CD4-positive, alpha-beta memory T cell (primary cell): ENCODE data around the gene CTTNBP2. TPM values are rescaled to one million over a fixed set of nuclear protein-coding genes. Genes with fewer than 3 reads are reported as not detected.

Source experiments
- CTCF ChIA-PET: fragments of 350-600 bp; sonication (Branson Sonifier 250); formaldehyde crosslinking; loops from one replicate; lab custom pipeline; 2021; ENCODE audit warnings: inconsistent platforms; ENCODE audit not compliant: partially characterized antibody; lab: Charles Lee
- POLR2A ChIA-PET: fragments of 350-600 bp; sonication (Branson Sonifier 250); formaldehyde crosslinking; loops from one replicate; lab custom pipeline; 2021; ENCODE audit not compliant: partially characterized antibody; lab: Charles Lee
- DNase-seq, 5 donors: peaks; one replicate each; pipeline versions ENCODE4 v3.0.0 to v3.0.0-alpha.2; 2020 to 2022; ENCODE audit warnings: mixed read lengths in 1 of 5
- H3K27ac ChIP-seq: one replicate; pipeline ENCODE4 v1.7.0; 2013; ENCODE audit warnings: low read depth, low read length
- H3K27me3 ChIP-seq: 2 replicates; pipeline ENCODE4 v1.7.0; 2013; ENCODE audit warnings: mild to moderate bottlenecking, low read length, moderate library complexity; ENCODE audit not compliant: insufficient read depth
- H3K36me3 ChIP-seq: 2 replicates; pipeline ENCODE4 v1.7.0; 2013; ENCODE audit warnings: mild to moderate bottlenecking, low read length, moderate library complexity; ENCODE audit not compliant: insufficient read depth
- H3K4me1 ChIP-seq: 2 replicates; pipeline ENCODE4 v1.7.0; 2013; ENCODE audit warnings: mild to moderate bottlenecking, low read length, moderate library complexity; ENCODE audit not compliant: insufficient read depth
- H3K4me3 ChIP-seq, 2 donors: one replicate each; pipeline ENCODE4 v1.7.0; 2013; ENCODE audit warnings: low read length in 2 of 2, mild to moderate bottlenecking in 1 of 2
- H3K9me3 ChIP-seq, 2 donors: one replicate each; pipeline ENCODE4 v1.7.0; 2013; ENCODE audit warnings: low read length in 2 of 2, control low read depth in 1 of 2; ENCODE audit not compliant: control insufficient read depth in 1 of 2
- H3K27ac Mint-ChIP-seq, 7 donors: one replicate each; pipeline ENCODE4 v1.8.0; 2020 to 2021; ENCODE audit warnings: mixed read lengths in 7 of 7, mild to moderate bottlenecking in 6 of 7, inconsistent platforms in 3 of 7, moderate library complexity in 3 of 7
- H3K27me3 Mint-ChIP-seq, 2 donors: one replicate each; pipeline ENCODE4 v1.8.0; 2020 to 2021; ENCODE audit warnings: mixed read lengths in 2 of 2
- H3K36me3 Mint-ChIP-seq, 2 donors: one replicate each; pipeline ENCODE4 v1.8.0; 2020 to 2021; ENCODE audit warnings: mixed read lengths in 2 of 2, inconsistent platforms in 1 of 2, mild to moderate bottlenecking in 1 of 2
- H3K4me1 Mint-ChIP-seq, 4 donors: one replicate each; pipeline ENCODE4 v1.8.0; 2020 to 2021; ENCODE audit warnings: mixed read lengths in 4 of 4, mild to moderate bottlenecking in 1 of 4
- H3K4me3 Mint-ChIP-seq, 8 donors: one replicate each; pipeline ENCODE4 v1.8.0; 2020 to 2021; ENCODE audit warnings: mixed read lengths in 8 of 8, mild to moderate bottlenecking in 7 of 8, moderate library complexity in 6 of 8, inconsistent platforms in 3 of 8
- H3K9me3 Mint-ChIP-seq, 8 donors: one replicate each; pipeline ENCODE4 v1.8.0; 2020 to 2021; ENCODE audit warnings: mixed read lengths in 8 of 8, mild to moderate bottlenecking in 5 of 8, inconsistent platforms in 3 of 8, moderate library complexity in 1 of 8
- intact Hi-C: fragments of 100-400 bp; cut with micrococcal nuclease; formaldehyde crosslinking; loops from one replicate; pipeline ENCODE4 v1.15.1; 2023
- polyA plus RNA-seq, 2 donors: library from polyadenylated mRNA; unstranded; fragments of 300-500 nt; fragmentation: Illumina TruSeq; gene quantifications; one replicate each; pipeline ENCODE4 v1.2.3, GENCODE V29; 2021
- total RNA-seq, 2 experiments: library from RNA; stranded (reverse); gene quantifications; one replicate each; pipeline ENCODE4 v1.2.3, GENCODE V29; 2021

The CTTNBP2 gene
- total and polyA plus RNA-seq, 4 experiments from 2014 or later, result not detected

- Histone ChIP-seq H3K9me3 (no peaks in the 10 kb centered on the region), H3K27me3 (no peaks in the 10 kb centered on the region), H3K4me1 (no peaks in the 10 kb centered on the region), H3K4me3 (no peak overlapping the region), H3K36me3 (no peaks in the 10 kb centered on the region), H3K27ac (no peak overlapping the region)
- ChIA-PET POLR2A (no interaction called here), CTCF (no interaction called here)
- Mint-ChIP-seq H3K27me3 (peaks cover 0 to 1% of the 10 kb centered on the region in 2 donors), H3K36me3 (no peaks in the 10 kb centered on the region), H3K4me1 (no peaks in the 10 kb centered on the region), H3K27ac (no peak overlapping the region), H3K9me3 (peaks cover 0 to 4% (median 0%) of the 10 kb centered on the region in 8 donors), H3K4me3 (no peak overlapping the region)
- intact Hi-C loops, result no loop called here
- no peak for DNase-seq
These were observed 29.2 kb upstream of the CTTNBP2 start for GRCh38 chr7:117902314-117902889.

- Histone ChIP-seq H3K27me3 (no peaks in the 10 kb centered on the region), H3K36me3 (no peaks in the 10 kb centered on the region), H3K27ac (no peak overlapping the region), H3K4me1 (no peaks in the 10 kb centered on the region), H3K4me3 (no peak overlapping the region), H3K9me3 (no peaks in the 10 kb centered on the region)
- intact Hi-C loops, result no loop called here
- Mint-ChIP-seq H3K27me3 (peaks cover 0 to 1% of the 10 kb centered on the region in 2 donors), H3K4me1 (no peaks in the 10 kb centered on the region), H3K4me3 (no peak overlapping the region), H3K27ac (no peak overlapping the region), H3K9me3 (peaks cover 0 to 4% (median 0%) of the 10 kb centered on the region in 8 donors), H3K36me3 (no peaks in the 10 kb centered on the region)
- DNase-seq, result no peak
- POLR2A ChIA-PET, result no interaction called here
- CTCF ChIA-PET, result no interaction called here
These were observed 28.0 kb upstream of the CTTNBP2 start for GRCh38 chr7:117901089-117901797.

GRCh38 chr7:117896339-117896738, 23.1 kb upstream of the CTTNBP2 start:
- DNase-seq, result no peak
- no peaks in the 10 kb centered on the region for H3K36me3 Mint-ChIP-seq
- H3K27me3 Mint-ChIP-seq, result peaks cover 0 to 3% of the 10 kb centered on the region in 2 donors
- CTCF ChIA-PET, result no interaction called here
- no peak overlapping the region for H3K27ac Mint-ChIP-seq
- H3K9me3 ChIP-seq, result no peaks in the 10 kb centered on the region
- no peaks in the 10 kb centered on the region for H3K36me3 ChIP-seq
- no peak overlapping the region for H3K4me3 ChIP-seq
- H3K9me3 Mint-ChIP-seq, result peaks cover 0 to 5% (median 0%) of the 10 kb centered on the region in 8 donors
- no peaks in the 10 kb centered on the region for H3K4me1 Mint-ChIP-seq
- no peak overlapping the region for H3K4me3 Mint-ChIP-seq
- no peaks in the 10 kb centered on the region for H3K27me3 ChIP-seq
- no peaks in the 10 kb centered on the region for H3K4me1 ChIP-seq
- POLR2A ChIA-PET, result no interaction called here
- intact Hi-C loops, result no loop called here
- no peak overlapping the region for H3K27ac ChIP-seq

GRCh38 chr7:117895276-117895675, 22.0 kb upstream of the CTTNBP2 start:
- ChIA-PET CTCF (interaction anchor here (0.6 to 0.7 kb wide), 3 partner anchors 43 to 110 kb away, joined by 3 read pairs; no protein-coding TSS in a partner anchor), POLR2A (no interaction called here)
- Histone ChIP-seq H3K27me3 (no peaks in the 10 kb centered on the region), H3K4me3 (no peak overlapping the region), H3K36me3 (no peaks in the 10 kb centered on the region), H3K4me1 (no peaks in the 10 kb centered on the region), H3K27ac (no peak overlapping the region), H3K9me3 (no peaks in the 10 kb centered on the region)
- Mint-ChIP-seq H3K27me3 (peaks cover 0 to 3% of the 10 kb centered on the region in 2 donors), H3K9me3 (peaks cover 0 to 5% (median 0%) of the 10 kb centered on the region in 8 donors), H3K36me3 (no peaks in the 10 kb centered on the region), H3K4me1 (no peaks in the 10 kb centered on the region), H3K27ac (no peak overlapping the region), H3K4me3 (no peak overlapping the region)
- intact Hi-C loops, result no loop called here
- DNase-seq, result no peak

- Mint-ChIP-seq H3K27ac (no peak overlapping the region), H3K9me3 (peaks cover 0 to 5% (median 0%) of the 10 kb centered on the region in 8 donors), H3K4me3 (no peak overlapping the region), H3K4me1 (no peaks in the 10 kb centered on the region), H3K36me3 (no peaks in the 10 kb centered on the region), H3K27me3 (peaks cover 0 to 1% of the 10 kb centered on the region in 2 donors)
- no peaks in the 10 kb centered on the region for H3K4me1 ChIP-seq
- H3K36me3 ChIP-seq, result no peaks in the 10 kb centered on the region
- no peaks in the 10 kb centered on the region for H3K27me3 ChIP-seq
- POLR2A ChIA-PET, result no interaction called here
- intact Hi-C loops, result no loop called here
- CTCF ChIA-PET, result no interaction called here
- no peak for DNase-seq
- H3K4me3 ChIP-seq, result no peak overlapping the region
- H3K27ac ChIP-seq, result no peak overlapping the region
- no peaks in the 10 kb centered on the region for H3K9me3 ChIP-seq
These were observed 20.8 kb upstream of the CTTNBP2 start for GRCh38 chr7:117894037-117894436.

- CTCF ChIA-PET, result no interaction called here
- H3K36me3 Mint-ChIP-seq, result no peaks in the 10 kb centered on the region
- POLR2A ChIA-PET, result no interaction called here
- H3K9me3 Mint-ChIP-seq, result peaks cover 0 to 3% (median 0%) of the 10 kb centered on the region in 8 donors
- DNase-seq, result no peak
- Histone ChIP-seq H3K9me3 (no peaks in the 10 kb centered on the region), H3K4me3 (no peak overlapping the region), H3K27ac (no peak overlapping the region), H3K36me3 (no peaks in the 10 kb centered on the region), H3K27me3 (no peaks in the 10 kb centered on the region), H3K4me1 (no peaks in the 10 kb centered on the region)
- H3K4me3 Mint-ChIP-seq, result no peak overlapping the region
- no peaks in the 10 kb centered on the region for H3K4me1 Mint-ChIP-seq
- H3K27ac Mint-ChIP-seq, result no peak overlapping the region
- intact Hi-C loops, result no loop called here
- H3K27me3 Mint-ChIP-seq, result peaks cover 0 to 1% of the 10 kb centered on the region in 2 donors
These were observed 19.6 kb upstream of the CTTNBP2 start for GRCh38 chr7:117892821-117893220.

GRCh38 chr7:117889611-117890010, 16.4 kb upstream of the CTTNBP2 start:
- Mint-ChIP-seq H3K4me1 (no peaks in the 10 kb centered on the region), H3K27me3 (no peaks in the 10 kb centered on the region), H3K4me3 (no peak overlapping the region), H3K9me3 (peaks cover 0 to 3% (median 0%) of the 10 kb centered on the region in 8 donors), H3K27ac (no peak overlapping the region), H3K36me3 (no peaks in the 10 kb centered on the region)
- DNase-seq, result no peak
- Histone ChIP-seq H3K9me3 (no peaks in the 10 kb centered on the region), H3K36me3 (no peaks in the 10 kb centered on the region), H3K4me1 (no peaks in the 10 kb centered on the region), H3K27ac (no peak overlapping the region), H3K4me3 (no peak overlapping the region), H3K27me3 (no peaks in the 10 kb centered on the region)
- intact Hi-C loops, result no loop called here
- POLR2A ChIA-PET, result no interaction called here
- CTCF ChIA-PET, result no interaction called here
